Left colon (tissue), 2 donors: ENCODE data around the gene ZKSCAN1. TPM values are rescaled to one million over a fixed set of nuclear protein-coding genes. Genes with fewer than 3 reads are reported as not detected.

Experiments
- ATAC-seq: fragments of 200-7000 bp; cut with Tn5 transposase; one replicate; pipeline ENCODE4 v1.9.1; 2020; ENCODE audit warnings: mild to moderate bottlenecking, moderate library complexity
- DNase-seq, 2 donors: peaks; one replicate each; pipeline ENCODE4 v3.0.0-alpha.2; 2020
- intact Hi-C, 2 donors: fragments of 100-400 bp; cut with DNase I in 1 of 2; cut with micrococcal nuclease in 1 of 2; formaldehyde crosslinking; loops; one replicate each; pipeline versions ENCODE4 v1.11.2 to v1.14.0; 2022; cut with DNase I, micrococcal nuclease
- total RNA-seq, 2 donors: library from RNA; stranded (reverse); fragmentation: NEBNext Ultra II Directional; extraction: Animal tissue kit (Norgen Biotek cat#: 25700); gene quantifications; one replicate each; pipeline ENCODE4 v1.2.1, GENCODE V29; 2021
- donor health status: DM: no; HTN: no; CAD: no.
- donor health status: DM: yes; HTN: yes; CAD: no.

ZKSCAN1 gene
- total RNA-seq, 2 donors from 2014 or later, result 127 to 133 TPM

- intact Hi-C loops, result no loop called here
- DNase-seq, result no peak
- ATAC-seq, result no peak
Measured at GRCh38 chr7:100024020-100024619, 8.7 kb downstream of the ZKSCAN1 start.

- intact Hi-C loops, result no loop called here
- ATAC-seq (no peak), DNase-seq (no peak)
Measured at GRCh38 chr7:100027197-100027596, 11.8 kb downstream of the ZKSCAN1 start.

- DNase-seq (no peak), ATAC-seq (no peak)
- intact Hi-C loops, result no loop called here
Measured at GRCh38 chr7:100029596-100029995, 14.2 kb downstream of the ZKSCAN1 start.

- intact Hi-C loops, result no loop called here
- ATAC-seq (no peak), DNase-seq (no peak)
Measured at GRCh38 chr7:100033526-100033925, 18.1 kb downstream of the ZKSCAN1 start.

- intact Hi-C loops, result no loop called here
- ATAC-seq, result no peak
Measured at GRCh38 chr7:100034871-100035510, 19.6 kb downstream of the ZKSCAN1 start.

GRCh38 chr7:100035876-100036275, 20.5 kb downstream of the ZKSCAN1 start:
- ATAC-seq, result peak; percentile 65
- intact Hi-C loops, result no loop called here
- DNase-seq, result no peak

More at GRCh38 chr7:100034871-100035510, 19.6 kb downstream of the ZKSCAN1 start:
- no peak for DNase-seq

- DNase-seq (no peak), ATAC-seq (no peak)
- intact Hi-C loops, result no loop called here
Measured at GRCh38 chr7:100038326-100038725, 22.9 kb downstream of the ZKSCAN1 start.

- intact Hi-C loops, result no loop called here
- ATAC-seq (no peak), DNase-seq (no peak)
Measured at GRCh38 chr7:100040575-100040974, 25.2 kb downstream of the ZKSCAN1 start.

- peak; percentile 48 to 56 for DNase-seq
- ATAC-seq, result peak; percentile 70
- intact Hi-C loops, result no loop called here
Measured at GRCh38 chr7:100044718-100045117, 29.3 kb downstream of the ZKSCAN1 start.

- intact Hi-C loops, result no loop called here
- peak; percentile 22 to 30 for DNase-seq
- ATAC-seq, result peak; percentile 35
Measured at GRCh38 chr7:100048680-100049079, 33.3 kb downstream of the ZKSCAN1 start.

GRCh38 chr7:100049441-100050291, 34.3 kb downstream of the ZKSCAN1 start, which contains the start of gene ZSCAN21:
Gene ZSCAN21, plus strand, starts transcription at chr7:100049774. Its CDS starts 7,233 bp downstream, at chr7:100057007.
- peak; percentile 82 for ATAC-seq
- intact Hi-C loops, result loop anchor here (10.0 kb wide), 1 partner anchor 55 kb away; no protein-coding TSS in a partner anchor
- peak; percentile 81 to 89 for DNase-seq

- ATAC-seq (no peak), DNase-seq (no peak)
- intact Hi-C loops, result loop anchor here (10.0 kb wide), 1 partner anchor 57 kb away; no protein-coding TSS in a partner anchor
Measured at GRCh38 chr7:100051611-100052010, 36.2 kb downstream of the ZKSCAN1 start.

GRCh38 chr7:100053215-100053614, 37.8 kb downstream of the ZKSCAN1 start:
- intact Hi-C loops, result loop anchor here (10.0 kb wide), 1 partner anchor 58 kb away; no protein-coding TSS in a partner anchor
- DNase-seq (peak; percentile 35 to 43), ATAC-seq (peak; percentile 72)

GRCh38 chr7:100057006-100057405, 41.6 kb downstream of the ZKSCAN1 start:
- DNase-seq, result no peak
- ATAC-seq, result no peak
- intact Hi-C loops, result loop anchor here (10.0 kb wide), 1 partner anchor 62 kb away; no protein-coding TSS in a partner anchor

- no peak for DNase-seq
- intact Hi-C loops, result loop anchor here (10.0 kb wide), 1 partner anchor 64 kb away; no protein-coding TSS in a partner anchor
- no peak for ATAC-seq
Measured at GRCh38 chr7:100059251-100059739, 43.9 kb downstream of the ZKSCAN1 start.

- DNase-seq (no peak), ATAC-seq (no peak)
- intact Hi-C loops, result no loop called here
Measured at GRCh38 chr7:100061518-100062193, 46.3 kb downstream of the ZKSCAN1 start.

GRCh38 chr7:100063376-100063775, 48.0 kb downstream of the ZKSCAN1 start:
- intact Hi-C loops, result no loop called here
- DNase-seq, result no peak
- ATAC-seq, result no peak

GRCh38 chr7:100064162-100064561, 48.8 kb downstream of the ZKSCAN1 start:
- no peak for DNase-seq
- intact Hi-C loops, result no loop called here
- no peak for ATAC-seq
